Mesendoderm (in vitro differentiated cells): ENCODE data around the gene UGT1A4.

Experiments
- DNase-seq: peaks from one replicate; pipeline ENCODE4 v3.0.0; 2013
- H2AK5ac ChIP-seq: 2 replicates; pipeline ENCODE4 v1.6.1; 2013; ENCODE audit warnings: low read length, inconsistent platforms
- H2BK120ac ChIP-seq: 2 replicates; pipeline ENCODE4 v1.6.1; 2013; ENCODE audit warnings: low read depth, mild to moderate bottlenecking, low read length, moderate library complexity, mixed read lengths
- H2BK15ac ChIP-seq: replicated peaks from 2 replicates; pipeline ENCODE4 v1.6.1; 2013; ENCODE audit warnings: low read depth, mild to moderate bottlenecking, moderate library complexity
- H2BK5ac ChIP-seq: 2 replicates; pipeline ENCODE4 v1.6.1; 2013; ENCODE audit warnings: low read length, inconsistent platforms
- H3K18ac ChIP-seq: 2 replicates; pipeline ENCODE4 v1.6.1; 2013; ENCODE audit warnings: mild to moderate bottlenecking, low read length, mixed read lengths
- H3K23ac ChIP-seq: one replicate; pipeline ENCODE4 v1.6.1; 2013; ENCODE audit warnings: low read length
- H3K27ac ChIP-seq: 2 replicates; pipeline ENCODE4 v1.5.1; 2013; ENCODE audit warnings: low read depth, mild to moderate bottlenecking, inconsistent platforms, low read length, moderate library complexity
- H3K27me3 ChIP-seq: 2 replicates; pipeline ENCODE4 v1.6.1; 2013; ENCODE audit warnings: low read length, control low read depth, mild to moderate bottlenecking, inconsistent platforms; ENCODE audit not compliant: insufficient read depth, poor library complexity
- H3K36me3 ChIP-seq: 2 replicates; pipeline ENCODE4 v1.6.1; 2013; ENCODE audit warnings: low read length, inconsistent platforms; ENCODE audit not compliant: control insufficient read depth, insufficient read depth
- H3K4ac ChIP-seq: one replicate; pipeline ENCODE4 v1.6.1; 2013; ENCODE audit warnings: low read depth, mild to moderate bottlenecking, low read length, moderate library complexity
- H3K4me1 ChIP-seq: 2 replicates; pipeline ENCODE4 v1.6.1; 2013; ENCODE audit warnings: low read depth, low read length, inconsistent platforms; ENCODE audit not compliant: control insufficient read depth
- H3K4me2 ChIP-seq: 2 replicates; pipeline ENCODE4 v1.6.1; 2013; ENCODE audit warnings: low read length
- H3K4me3 ChIP-seq: 2 replicates; pipeline ENCODE4 v1.5.1; 2013; ENCODE audit warnings: mild to moderate bottlenecking, low read length
- H3K56ac ChIP-seq: one replicate; pipeline ENCODE4 v1.6.1; 2013; ENCODE audit warnings: low read length
- H3K79me1 ChIP-seq: 2 replicates; pipeline ENCODE4 v1.6.1; 2013; ENCODE audit warnings: low read length, inconsistent platforms
- H3K79me2 ChIP-seq: 2 replicates; pipeline ENCODE4 v1.6.1; 2013; ENCODE audit warnings: mild to moderate bottlenecking, low read length; ENCODE audit not compliant: control insufficient read depth, insufficient read depth
- H3K9ac ChIP-seq: 2 replicates; pipeline ENCODE4 v1.6.1; 2013; ENCODE audit warnings: low read length, inconsistent platforms
- H4K5ac ChIP-seq: one replicate; pipeline ENCODE4 v1.6.1; 2013; ENCODE audit warnings: low read length
- H4K8ac ChIP-seq: one replicate; pipeline ENCODE4 v1.6.1; 2013; ENCODE audit warnings: low read depth, mild to moderate bottlenecking, control low read depth, low read length, moderate library complexity
- WGBS: extraction: QIAGEN DNeasy Blood & Tissue Kit; methylation state at CpG from one replicate; pipeline ENCODE4 v1.1.7; 2013; ENCODE audit warnings: low lambda C conversion rate, missing lambda C conversion rate; ENCODE audit not compliant: insufficient coverage; ENCODE audit errors: extremely low coverage; 5-methylcytosine and 5-hydroxymethylcytosine counted together

UGT1A4 gene

DNA sequence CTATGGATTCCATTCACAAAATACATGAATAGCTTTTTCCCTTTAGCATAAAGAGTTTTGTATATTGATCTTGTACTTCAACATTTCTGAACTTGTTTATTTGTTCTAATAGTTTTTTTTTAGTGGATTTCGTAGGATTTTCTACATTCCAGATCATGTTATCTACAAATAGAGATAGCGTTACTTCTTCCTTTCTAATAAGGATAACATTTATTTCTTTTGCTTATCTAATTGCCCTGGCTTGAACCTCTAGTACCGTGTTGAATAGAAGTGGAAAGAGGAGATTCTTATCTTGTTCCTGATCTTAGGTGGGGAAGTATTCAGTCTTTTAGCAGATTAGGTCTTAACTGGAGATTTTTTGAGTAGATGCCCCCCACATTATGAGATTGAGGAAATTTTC, 16.3 kb upstream of the UGT1A4 start:
- Histone ChIP-seq H3K4me2 (no peak overlapping the region), H2AK5ac (no peak overlapping the region), H3K4me1 (no peaks in the 10 kb centered on the region), H3K79me2 (no peaks in the 10 kb centered on the region), H2BK15ac (no peak overlapping the region), H4K8ac (no peak overlapping the region), H3K27ac (no peak overlapping the region), H2BK120ac (no peak overlapping the region), H3K9ac (no peak overlapping the region), H3K36me3 (no peaks in the 10 kb centered on the region), H4K5ac (no peak overlapping the region), H3K4ac (no peak overlapping the region), H3K18ac (no peak overlapping the region), H3K27me3 (no peaks in the 10 kb centered on the region), H3K23ac (no peak overlapping the region), H2BK5ac (no peak overlapping the region), H3K79me1 (no peaks in the 10 kb centered on the region), H3K56ac (no peak overlapping the region), H3K4me3 (no peak overlapping the region)
- no CpG with 5 or more reads among the region's 3 CpGs for WGBS
- DNase-seq = peak; percentile 12

DNA sequence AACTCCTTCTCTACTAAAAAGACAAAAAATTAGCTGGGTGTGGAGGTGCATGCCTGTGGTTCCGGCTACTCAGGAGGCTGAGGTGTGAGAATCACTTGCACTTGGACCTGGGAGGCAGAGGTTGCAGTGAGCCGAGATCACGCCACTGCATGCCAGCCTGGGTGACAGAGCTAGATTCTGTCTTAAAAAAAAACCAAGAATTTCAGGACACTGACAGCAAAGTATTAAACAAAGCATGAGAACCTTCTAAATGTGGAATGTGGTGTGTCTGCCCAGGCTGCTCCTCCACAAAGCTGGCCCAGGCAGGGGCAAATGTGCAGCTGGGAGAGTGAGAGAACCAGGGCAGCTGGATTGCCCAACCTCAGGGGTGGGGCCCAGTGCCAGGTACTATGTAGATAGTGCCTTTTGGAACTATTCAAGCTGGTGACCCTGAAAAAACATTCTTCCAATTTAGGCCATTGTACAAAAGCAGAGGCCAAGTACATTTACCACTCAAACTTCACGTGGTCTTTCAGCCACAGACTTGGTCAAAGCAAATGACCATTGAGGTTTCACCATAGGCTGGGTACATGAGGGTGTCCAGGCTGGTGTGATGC, 12.5 kb upstream of the UGT1A4 start:
- H3K23ac ChIP-seq = no peak overlapping the region
- no peak overlapping the region for H4K5ac ChIP-seq
- no peak overlapping the region for H2AK5ac ChIP-seq
- H3K18ac ChIP-seq = no peak overlapping the region
- no peak overlapping the region for H3K27ac ChIP-seq
- no peak overlapping the region for H3K4me3 ChIP-seq
- no peak overlapping the region for H2BK120ac ChIP-seq
- H3K79me1 ChIP-seq = no peaks in the 10 kb centered on the region
- H3K9ac ChIP-seq = no peak overlapping the region
- H3K27me3 ChIP-seq = no peaks in the 10 kb centered on the region
- no peak overlapping the region for H3K4me2 ChIP-seq
- H3K56ac ChIP-seq = no peak overlapping the region
- H4K8ac ChIP-seq = no peak overlapping the region
- no peaks in the 10 kb centered on the region for H3K79me2 ChIP-seq
- WGBS = no CpG with 5 or more reads among the region's 4 CpGs
- no peak overlapping the region for H2BK15ac ChIP-seq
- H2BK5ac ChIP-seq = no peak overlapping the region
- no peak for DNase-seq
- H3K4me1 ChIP-seq = no peaks in the 10 kb centered on the region
- H3K36me3 ChIP-seq = no peaks in the 10 kb centered on the region
- no peak overlapping the region for H3K4ac ChIP-seq

DNA sequence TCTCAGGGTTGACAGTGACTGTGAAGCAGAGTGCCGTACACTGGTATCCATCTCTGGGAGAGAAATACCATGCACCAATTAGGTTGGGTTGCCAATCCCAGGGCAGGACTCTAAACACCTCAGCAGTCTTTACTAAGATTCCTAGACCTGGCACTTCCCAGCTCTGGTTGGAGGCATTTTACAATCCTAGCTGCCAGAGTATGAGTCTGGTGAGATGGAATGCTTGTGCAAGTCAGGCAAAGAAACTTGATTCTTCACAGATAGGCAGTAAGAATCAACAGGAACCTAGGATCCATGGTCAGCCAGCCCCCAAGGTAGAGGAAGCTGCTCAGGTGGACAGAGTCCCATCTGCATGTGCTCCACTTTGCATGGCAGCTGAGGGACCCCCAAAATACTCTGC, 11.8 kb upstream of the UGT1A4 start:
- Histone ChIP-seq H2BK5ac (no peak overlapping the region), H3K27me3 (no peaks in the 10 kb centered on the region), H3K4me3 (no peak overlapping the region), H3K27ac (no peak overlapping the region), H3K9ac (no peak overlapping the region), H3K36me3 (no peaks in the 10 kb centered on the region), H4K8ac (no peak overlapping the region), H4K5ac (no peak overlapping the region), H3K4me1 (no peaks in the 10 kb centered on the region), H2BK120ac (no peak overlapping the region), H3K79me2 (no peaks in the 10 kb centered on the region), H3K79me1 (no peaks in the 10 kb centered on the region), H2AK5ac (no peak overlapping the region), H3K23ac (no peak overlapping the region), H3K18ac (no peak overlapping the region), H3K4me2 (no peak overlapping the region), H2BK15ac (no peak overlapping the region), H3K4ac (no peak overlapping the region), H3K56ac (no peak overlapping the region)
- no peak for DNase-seq
- WGBS = no CpG with 5 or more reads among the region's 1 CpG

DNA sequence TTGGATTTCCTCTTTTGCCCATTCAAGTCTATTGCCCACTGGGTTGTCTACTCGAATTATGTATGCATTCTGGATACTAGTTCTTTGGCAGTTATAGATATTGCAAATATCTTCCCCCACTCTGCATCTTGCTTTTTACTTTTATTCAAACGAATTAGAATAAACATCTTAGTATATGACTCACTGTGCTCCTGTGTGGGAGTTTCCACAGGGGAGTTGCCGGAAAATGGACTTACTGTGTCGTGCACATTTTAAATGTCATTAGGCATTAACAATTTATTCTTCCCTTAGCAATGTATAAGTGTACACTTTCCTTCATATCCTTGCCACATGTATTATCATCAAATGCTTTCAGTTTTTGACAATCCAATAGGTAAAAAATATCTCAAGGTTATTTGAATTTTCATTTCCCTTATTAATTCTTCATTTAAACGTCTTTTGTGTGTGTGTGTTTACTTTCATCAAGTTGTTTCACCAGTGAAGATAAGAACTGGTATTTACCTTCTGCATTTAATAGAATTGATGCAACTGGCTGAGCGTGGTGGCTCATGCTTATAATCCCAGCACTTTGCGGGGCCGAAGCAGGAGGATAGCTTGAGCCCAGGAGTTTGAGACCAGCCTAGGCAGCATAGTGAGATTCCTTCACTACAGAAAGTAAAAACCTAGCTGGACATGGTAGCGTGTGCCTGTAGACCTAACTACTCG, 10.4 kb upstream of the UGT1A4 start:
- Histone ChIP-seq H3K27me3 (no peaks in the 10 kb centered on the region), H3K79me1 (no peaks in the 10 kb centered on the region), H3K4me2 (no peak overlapping the region), H4K5ac (no peak overlapping the region), H4K8ac (no peak overlapping the region), H2BK120ac (no peak overlapping the region), H2BK15ac (no peak overlapping the region), H2BK5ac (no peak overlapping the region), H3K18ac (no peak overlapping the region), H3K36me3 (no peaks in the 10 kb centered on the region), H3K4ac (no peak overlapping the region), H2AK5ac (no peak overlapping the region), H3K27ac (no peak overlapping the region), H3K23ac (no peak overlapping the region), H3K56ac (no peak overlapping the region), H3K4me1 (no peaks in the 10 kb centered on the region), H3K4me3 (no peak overlapping the region), H3K79me2 (no peaks in the 10 kb centered on the region), H3K9ac (no peak overlapping the region)
- no CpG with 5 or more reads among the region's 10 CpGs for WGBS
- no peak for DNase-seq

DNA sequence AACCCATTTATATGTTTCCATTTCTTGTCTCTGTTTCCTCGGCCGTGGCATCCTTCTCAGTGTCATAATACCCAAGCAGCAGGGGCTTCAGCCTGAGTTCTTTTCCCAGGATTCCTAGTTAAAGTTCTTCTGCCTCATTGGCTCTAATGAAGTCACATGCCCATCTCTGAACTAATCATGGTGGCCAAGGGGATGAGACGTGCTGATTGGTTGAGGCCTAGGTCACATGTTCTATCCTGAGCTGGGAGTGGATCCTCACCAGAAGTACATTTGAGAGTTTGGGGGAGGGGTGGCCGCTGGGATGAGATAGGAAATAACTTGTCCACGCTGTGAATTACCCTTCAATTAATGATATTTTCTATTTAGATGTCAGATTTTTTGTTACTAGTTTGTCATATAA, 9.6 kb upstream of the UGT1A4 start:
- H3K79me1 ChIP-seq = no peaks in the 10 kb centered on the region
- H2BK15ac ChIP-seq = no peak overlapping the region
- H3K4me3 ChIP-seq = no peak overlapping the region
- no peak overlapping the region for H3K18ac ChIP-seq
- no peak overlapping the region for H2BK120ac ChIP-seq
- no peak overlapping the region for H3K27ac ChIP-seq
- H3K23ac ChIP-seq = no peak overlapping the region
- no peaks in the 10 kb centered on the region for H3K36me3 ChIP-seq
- H4K5ac ChIP-seq = no peak overlapping the region
- no CpG with 5 or more reads among the region's 5 CpGs for whole genome bisulfite sequencing
- no peaks in the 10 kb centered on the region for H3K79me2 ChIP-seq
- H3K27me3 ChIP-seq = no peaks in the 10 kb centered on the region
- no peak overlapping the region for H3K4ac ChIP-seq
- no peak overlapping the region for H2BK5ac ChIP-seq
- no peak overlapping the region for H4K8ac ChIP-seq
- no peak overlapping the region for H2AK5ac ChIP-seq
- no peak overlapping the region for H3K4me2 ChIP-seq
- no peak overlapping the region for H3K56ac ChIP-seq
- peak; percentile 45 for DNase-seq
- no peaks in the 10 kb centered on the region for H3K4me1 ChIP-seq
- H3K9ac ChIP-seq = no peak overlapping the region
